OCI-LY7 (cell line): ENCODE measurements around the gene SLC16A1.

ENCODE experiments used
- CTCF ChIP-seq: fragments of 200-600 bp; sonication (generic); conservative IDR thresholded peaks from 2 replicates; pipeline ENCODE4 v1.5.1; 2014; ENCODE audit warnings: mild to moderate bottlenecking, antibody characterized with exemption, low read length, moderate library complexity, mixed read lengths
- EZH2phosphoT487 ChIP-seq: fragments of 200-600 bp; sonication (generic); IDR thresholded peaks from 2 replicates; pipeline ENCODE4 v1.6.1; 2018; ENCODE audit warnings: low read depth, borderline replicate concordance, mild to moderate bottlenecking, mixed run types, antibody characterized with exemption, low read length, moderate library complexity, mixed read lengths

- no peak for TF ChIP-seq CTCF
- no peak for TF ChIP-seq EZH2phosphoT487
Observed at GRCh38 chr1:112982853-112983536, 27.0 kb upstream of the SLC16A1 start.
